Hindlimb muscle (tissue), 1 donor: Measurements from ENCODE around the gene SLC22A24. TPM values are rescaled to one million over a fixed set of nuclear protein-coding genes. Genes with fewer than 3 reads are reported as not detected.
"Not testable (repeated sequence)": the region's sequence is repeated elsewhere in the genome, so short reads cannot be mapped to it uniquely, and the experiment has no call there.

Source experiments
- DNase-seq: peaks from one replicate; pipeline ENCODE4 v3.0.0-alpha.2; 2013
- polyA plus RNA-seq: library from polyadenylated mRNA; unstranded; fragments of 120-200 nt; gene quantifications from one replicate; pipeline ENCODE4 v1.2.1, GENCODE V29; 2013; ENCODE audit not compliant: insufficient read length

SLC22A24 gene
- polyA plus RNA-seq: not detected

DNA sequence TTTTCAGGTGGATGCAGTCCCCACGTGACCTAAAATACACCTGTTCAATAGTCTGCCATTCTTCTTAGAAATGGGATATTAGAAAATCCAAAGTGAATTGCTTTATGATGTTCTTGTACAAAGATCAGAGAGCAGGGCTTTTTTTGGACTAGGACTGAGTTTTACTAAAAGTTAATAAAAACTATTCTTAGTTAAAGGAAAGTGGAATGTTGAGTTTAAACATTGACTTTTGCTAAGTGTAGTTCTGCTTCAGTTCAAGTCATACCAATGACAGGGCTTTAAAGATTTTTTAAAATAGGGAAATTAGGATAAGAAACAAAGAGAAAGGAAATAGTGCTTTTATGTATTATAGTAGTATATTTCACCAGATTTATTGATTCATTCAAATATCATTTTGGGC lies at the start of gene SLC22A24:
Gene SLC22A24 (minus strand): TSS at position 101 of the 400 bp plus-strand sequence. CDS start 442 bp downstream, outside the sequence.
- no peak for DNase-seq

- DNase-seq: no peak
These were observed 36.5 kb upstream of the SLC22A24 start for GRCh38 chr11:63180536-63180935.

DNA sequence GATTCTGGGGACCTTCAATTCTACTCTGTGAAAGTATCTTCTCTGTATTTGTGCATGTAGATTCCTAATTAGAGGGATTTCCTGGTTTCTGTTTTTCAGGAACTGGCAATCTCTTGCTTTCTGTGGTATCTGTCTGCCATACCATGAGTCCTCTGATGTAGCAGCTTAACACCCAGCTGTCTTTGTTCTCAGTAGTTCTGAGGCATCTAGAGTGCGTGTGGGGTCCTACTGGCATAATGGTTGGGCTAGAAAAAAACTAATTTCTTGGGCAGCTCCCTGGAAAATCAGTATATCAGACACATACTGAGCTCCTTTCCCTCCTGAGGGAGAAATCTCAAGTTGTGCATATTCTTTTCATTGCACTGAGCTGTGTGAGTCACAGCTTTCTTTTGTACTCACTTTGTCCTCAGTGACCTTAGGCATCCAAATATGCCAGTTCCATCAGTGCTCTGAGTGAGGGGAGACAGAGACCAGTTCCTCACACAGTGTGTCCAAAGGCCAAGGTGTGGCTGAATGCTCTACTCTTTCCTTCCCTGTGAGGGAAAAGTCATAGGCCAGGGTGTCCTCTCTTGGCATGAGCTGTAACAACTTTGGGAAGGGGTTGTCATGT lies 35.5 kb upstream of the SLC22A24 start:
- DNase-seq: no peak

DNA sequence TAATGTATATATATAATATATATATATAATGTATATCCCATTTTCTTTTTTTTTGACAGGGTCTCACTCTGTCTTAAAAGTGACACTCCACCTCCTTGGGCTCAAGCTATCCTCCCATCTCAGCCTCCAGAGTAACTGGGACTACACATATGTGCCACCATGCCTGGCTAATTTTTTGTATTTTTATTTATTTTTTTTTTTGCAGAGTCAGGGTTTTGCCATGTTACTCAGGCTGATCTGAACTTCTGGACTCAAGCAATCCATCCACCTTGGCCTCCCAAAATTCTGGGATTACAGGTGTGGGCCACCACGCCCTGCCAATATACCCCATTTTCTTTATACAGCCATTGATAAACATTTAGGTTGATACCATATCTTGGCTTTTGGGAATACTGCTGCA lies 33.9 kb upstream of the SLC22A24 start:
- DNase-seq: no peak

- DNase-seq: no peak
These were observed 21.8 kb upstream of the SLC22A24 start for GRCh38 chr11:63165706-63166310.

DNA sequence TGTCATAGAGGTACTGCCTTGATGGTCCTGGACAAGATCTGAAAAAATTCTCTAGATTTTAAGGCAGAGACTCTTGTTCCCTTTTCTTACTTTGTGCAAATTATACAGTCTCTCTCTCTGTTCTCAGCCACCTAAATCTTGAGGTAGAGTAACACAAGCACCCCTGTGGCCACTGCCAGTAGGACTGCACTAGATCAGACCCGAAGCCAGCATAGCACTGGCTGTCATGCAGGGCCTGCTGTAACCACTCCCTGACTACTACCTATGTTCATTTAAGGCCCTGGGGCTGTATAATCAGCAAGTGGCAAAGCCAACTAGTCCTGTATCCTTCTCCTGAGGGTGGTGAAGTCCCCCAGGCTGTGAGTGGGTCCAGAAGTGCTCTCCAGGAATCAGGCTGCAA lies 11.8 kb upstream of the SLC22A24 start:
- no peak for DNase-seq

GRCh38 chr11:63146581-63146980 lies 2.6 kb upstream of the SLC22A24 start:
- no peak for DNase-seq

- no peak for DNase-seq
These were observed 1.6 kb downstream of the SLC22A24 start for GRCh38 chr11:63142459-63142858.

DNA sequence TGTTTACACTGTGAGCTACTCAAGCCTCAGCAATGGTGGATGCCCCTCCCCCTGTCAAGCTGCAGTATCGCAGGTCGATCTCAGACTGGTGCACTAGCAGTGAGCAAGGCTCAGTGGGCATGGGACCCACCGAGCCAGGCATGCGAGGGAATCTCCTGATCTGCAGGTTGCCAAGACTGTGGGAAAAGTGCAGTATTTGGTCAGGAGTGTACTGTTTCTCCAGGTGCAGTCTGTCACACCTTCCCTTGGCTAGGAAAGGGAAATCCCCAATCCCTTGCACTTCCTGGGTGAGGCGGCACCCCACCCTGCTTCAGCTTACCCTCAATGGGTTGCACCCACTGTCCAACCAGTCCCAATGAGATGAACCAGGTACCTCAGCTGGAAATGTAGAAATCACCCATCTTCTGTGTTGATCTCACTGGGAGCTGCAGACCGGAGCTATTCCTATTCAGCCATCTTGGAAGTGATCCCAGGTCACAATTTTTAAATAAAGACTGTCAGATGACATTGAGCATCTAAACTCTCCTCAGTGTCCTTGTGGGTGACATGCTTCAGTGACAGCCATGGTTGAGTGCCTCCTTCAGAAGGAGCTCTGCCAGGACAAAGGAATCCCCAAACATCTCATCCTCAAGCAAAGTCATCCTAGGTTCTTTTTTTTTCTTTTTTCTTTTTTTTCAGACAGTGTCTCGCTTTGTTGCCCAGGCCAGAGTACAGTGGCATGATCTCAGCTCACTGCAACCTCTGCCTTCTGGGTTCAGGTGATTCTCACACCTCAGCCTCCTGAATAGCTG lies 10.8 kb downstream of the SLC22A24 start:
- DNase-seq: no peak

DNA sequence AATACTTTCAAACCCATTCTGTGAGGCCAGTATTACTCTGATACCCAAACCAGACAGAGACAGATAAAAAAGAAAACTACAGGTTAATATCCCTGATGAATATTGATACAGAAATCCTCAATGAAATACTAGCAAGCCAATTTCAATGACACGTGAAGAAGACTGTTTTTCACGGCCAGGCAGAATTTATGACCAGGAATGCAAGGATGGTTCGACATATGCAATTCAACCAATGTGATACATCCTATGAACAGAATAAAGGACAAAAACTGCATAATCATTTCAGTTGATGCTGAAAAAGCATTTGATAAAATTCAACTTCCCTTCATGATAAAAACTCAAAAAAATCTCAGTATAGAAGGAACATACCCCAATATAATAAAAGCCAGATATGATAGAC lies 44.5 kb downstream of the SLC22A24 start:
- no peak for DNase-seq

DNA sequence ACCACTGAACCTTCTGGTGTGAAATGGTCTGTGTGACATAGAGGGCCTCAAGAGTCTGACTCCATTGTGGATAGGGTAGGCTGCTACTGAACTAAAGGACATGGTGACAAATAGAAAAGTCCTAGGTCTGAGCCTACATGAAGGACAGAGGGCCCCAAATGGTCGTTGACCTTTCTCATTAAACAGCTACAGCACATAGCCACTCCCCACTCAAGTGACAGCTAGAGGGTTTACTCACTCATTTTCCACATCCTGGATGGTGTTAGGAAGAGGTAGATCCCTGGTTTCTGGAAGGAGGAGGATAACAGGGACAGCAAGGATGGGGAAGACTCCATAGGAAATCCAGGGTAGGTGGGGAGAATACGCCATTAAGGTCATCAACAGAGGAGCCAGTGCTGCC lies 63.3 kb downstream of the SLC22A24 start:
- no peak for DNase-seq

DNA sequence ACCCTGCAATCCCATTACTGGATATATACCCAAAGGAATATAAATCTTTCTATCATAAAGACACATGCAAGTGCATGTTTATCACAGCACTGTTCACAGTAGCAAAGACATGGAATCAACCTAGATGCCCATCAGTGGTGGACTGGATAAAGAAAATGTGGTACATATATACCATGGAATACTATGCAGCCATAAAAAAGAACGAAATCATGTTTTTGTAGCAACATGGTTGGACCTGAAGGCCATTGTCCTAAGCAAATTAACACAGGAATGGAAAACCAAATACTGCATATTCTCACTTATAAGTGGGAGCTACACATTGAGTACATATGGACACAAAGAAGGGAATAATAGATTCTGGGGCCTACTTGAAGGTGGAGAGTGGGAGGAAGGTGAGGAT lies 97.8 kb downstream of the SLC22A24 start:
- not testable (repeated sequence) for DNase-seq

DNA sequence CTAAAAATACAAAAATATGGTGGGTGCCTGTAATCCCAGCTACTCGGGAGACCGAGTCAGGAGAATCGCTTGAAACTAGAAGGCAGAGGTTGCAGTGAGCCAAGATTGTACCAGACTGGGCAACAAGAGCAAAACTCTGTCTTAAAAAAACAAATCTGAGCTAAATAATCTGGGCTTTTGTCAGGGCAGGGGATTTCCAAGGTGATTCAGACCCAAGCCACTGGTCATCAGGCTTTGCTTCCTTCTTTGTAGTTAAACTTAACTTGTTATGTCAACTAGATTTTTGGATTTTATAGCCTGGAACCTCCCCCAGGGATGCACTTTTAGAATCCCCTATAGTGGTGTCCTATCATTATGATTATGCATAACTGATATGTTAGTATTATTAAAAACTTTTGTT lies 101.4 kb downstream of the SLC22A24 start:
- no peak for DNase-seq

GRCh38 chr11:63032457-63032856 lies 111.6 kb downstream of the SLC22A24 start:
- DNase-seq: no peak

Other genes with a start within 250 kb of the SLC22A24 start
- gene CHRM1, start 222.9 kb downstream of the SLC22A24 start, polyA plus RNA-seq: not detected
- gene SLC22A6, start 159.3 kb downstream of the SLC22A24 start, polyA plus RNA-seq: not detected
- not detected for gene SLC22A8, start 128.4 kb downstream of the SLC22A24 start, polyA plus RNA-seq
- not detected for gene SLC22A25, start 99.4 kb upstream of the SLC22A24 start, polyA plus RNA-seq
- not detected for gene SLC22A9, start 225.6 kb upstream of the SLC22A24 start, polyA plus RNA-seq